Measurements from ENCODE around the gene MATN1.

The MATN1 gene

DNA sequence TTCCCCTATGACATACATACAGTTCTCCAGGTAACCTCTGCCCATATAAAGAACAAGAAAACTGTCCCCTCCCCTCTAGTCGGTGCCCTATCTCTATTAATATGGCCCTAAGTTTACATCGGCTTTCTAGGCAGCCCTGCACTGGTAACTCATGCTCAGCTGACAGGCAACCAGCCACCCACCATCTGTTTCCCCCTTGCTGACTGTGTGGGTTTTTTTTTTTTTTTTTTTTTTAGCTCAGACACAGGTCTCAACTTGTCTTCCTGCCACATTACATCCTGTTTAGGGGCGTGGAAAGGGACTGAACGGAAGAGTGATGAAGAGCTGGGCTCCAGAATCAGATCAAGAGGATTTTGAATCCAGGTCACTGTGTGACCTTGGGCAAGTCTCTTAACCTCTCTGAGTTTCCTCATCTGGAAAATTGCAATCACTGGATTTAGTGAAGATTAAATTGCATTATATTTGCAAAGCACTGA lies 20.2 kb upstream of the MATN1 start:
- H3K27me3 ChIP-seq (replicated peaks; ENCODE audit: control insufficient read depth, insufficient read depth, low read length): no peaks in the 10 kb centered on the region
- H3K36me3 ChIP-seq (ENCODE audit: control insufficient read depth, insufficient read depth, low read length): peaks cover 54% of the 10 kb centered on the region
- TF ChIP-seq CTCF (IDR thresholded peaks at IDR 0.05; ENCODE audit: insufficient read depth, low read length, poor library complexity, severe bottlenecking): no peak
- peak; percentile 65 for DNase-seq (ENCODE audit: extremely low read depth, insufficient read length)
- peak overlapping the region; percentile 56 for H3K4me3 ChIP-seq (replicated peaks; ENCODE audit: low read depth, low read length)

DNA sequence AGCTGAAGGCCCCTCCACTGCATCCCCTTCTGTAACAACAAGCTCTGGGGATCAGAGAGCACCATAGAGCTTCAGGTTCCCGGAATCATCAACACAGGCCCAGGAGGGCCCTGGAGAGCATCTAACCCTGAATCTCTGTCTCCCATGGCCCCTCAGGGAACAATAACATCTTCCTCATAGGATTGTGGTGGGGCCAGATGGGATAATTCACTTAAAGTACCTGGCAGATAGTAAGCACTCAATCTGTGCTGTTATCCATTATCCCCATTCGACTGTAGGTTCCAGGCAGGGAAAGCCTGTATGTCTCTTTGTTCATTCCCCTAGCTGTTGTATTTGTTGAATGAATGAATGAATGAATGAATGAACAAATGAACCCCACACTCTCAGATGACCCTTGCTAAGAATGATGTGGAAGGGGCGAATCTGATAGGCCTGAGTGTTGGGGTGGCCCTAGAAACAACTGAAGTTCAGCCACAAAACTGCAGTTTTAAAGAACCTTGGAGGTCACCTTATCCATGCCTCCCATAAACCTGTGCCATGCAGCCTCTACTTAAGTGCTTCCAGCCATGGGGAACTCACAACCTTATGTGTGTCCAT lies 19.7 kb upstream of the MATN1 start:
- no peak for TF ChIP-seq CTCF (IDR thresholded peaks at IDR 0.05; ENCODE audit: insufficient read depth, low read length, poor library complexity, severe bottlenecking)
- H3K27me3 ChIP-seq (replicated peaks; ENCODE audit: control insufficient read depth, insufficient read depth, low read length): no peaks in the 10 kb centered on the region
- H3K36me3 ChIP-seq (ENCODE audit: control insufficient read depth, insufficient read depth, low read length): peaks cover 58% of the 10 kb centered on the region
- H3K4me3 ChIP-seq (replicated peaks; ENCODE audit: low read depth, low read length): peak overlapping the region; percentile 10; the same call in 1 of the 2 replicates
- DNase-seq (ENCODE audit: extremely low read depth, insufficient read length): no peak

GRCh38 chr1:30742300-30742962 lies 19.0 kb upstream of the MATN1 start:
- H3K27me3 ChIP-seq (replicated peaks; ENCODE audit: control insufficient read depth, insufficient read depth, low read length): no peaks in the 10 kb centered on the region
- DNase-seq (ENCODE audit: extremely low read depth, insufficient read length): no peak
- TF ChIP-seq CTCF (IDR thresholded peaks at IDR 0.05; ENCODE audit: insufficient read depth, low read length, poor library complexity, severe bottlenecking): no peak
- no peak overlapping the region for H3K4me3 ChIP-seq (replicated peaks; ENCODE audit: low read depth, low read length)
- peaks cover 63% of the 10 kb centered on the region for H3K36me3 ChIP-seq (ENCODE audit: control insufficient read depth, insufficient read depth, low read length)

DNA sequence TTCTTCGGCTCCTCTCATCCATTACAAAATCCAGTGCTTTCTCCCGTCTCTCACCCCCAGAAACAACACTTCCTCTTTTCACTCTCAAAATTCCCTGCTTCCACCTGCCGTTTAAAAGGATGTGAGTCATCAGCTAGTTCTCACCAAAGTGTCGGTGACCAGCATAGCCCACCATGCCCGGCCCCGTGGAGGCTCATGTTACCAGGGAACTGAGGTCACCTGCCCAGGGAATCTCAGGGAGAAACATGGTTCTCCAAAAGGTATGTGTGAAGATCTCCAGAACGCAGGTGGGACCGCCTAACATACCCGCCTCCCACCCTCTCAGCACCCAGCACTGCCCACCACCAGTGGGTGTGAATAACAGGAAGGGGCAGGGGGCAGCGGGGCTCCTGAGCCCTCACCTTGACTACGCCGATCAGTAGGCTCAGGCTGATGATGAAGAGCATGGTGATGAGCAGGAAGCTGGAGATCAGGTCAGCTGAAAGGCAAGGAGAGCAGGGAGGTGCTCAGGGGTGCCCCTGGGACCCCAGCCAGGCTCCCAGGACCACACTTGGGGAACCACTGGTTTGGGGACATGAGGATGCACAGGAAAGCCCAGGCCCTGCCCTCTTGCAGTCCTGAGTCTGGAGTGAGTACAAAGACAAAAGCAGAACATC lies 18.0 kb upstream of the MATN1 start:
- peaks cover 63% of the 10 kb centered on the region for H3K36me3 ChIP-seq (ENCODE audit: control insufficient read depth, insufficient read depth, low read length)
- no peak for TF ChIP-seq CTCF (IDR thresholded peaks at IDR 0.05; ENCODE audit: insufficient read depth, low read length, poor library complexity, severe bottlenecking)
- no peak for DNase-seq (ENCODE audit: extremely low read depth, insufficient read length)
- H3K4me3 ChIP-seq (replicated peaks; ENCODE audit: low read depth, low read length): no peak overlapping the region
- H3K27me3 ChIP-seq (replicated peaks; ENCODE audit: control insufficient read depth, insufficient read depth, low read length): no peaks in the 10 kb centered on the region

DNA sequence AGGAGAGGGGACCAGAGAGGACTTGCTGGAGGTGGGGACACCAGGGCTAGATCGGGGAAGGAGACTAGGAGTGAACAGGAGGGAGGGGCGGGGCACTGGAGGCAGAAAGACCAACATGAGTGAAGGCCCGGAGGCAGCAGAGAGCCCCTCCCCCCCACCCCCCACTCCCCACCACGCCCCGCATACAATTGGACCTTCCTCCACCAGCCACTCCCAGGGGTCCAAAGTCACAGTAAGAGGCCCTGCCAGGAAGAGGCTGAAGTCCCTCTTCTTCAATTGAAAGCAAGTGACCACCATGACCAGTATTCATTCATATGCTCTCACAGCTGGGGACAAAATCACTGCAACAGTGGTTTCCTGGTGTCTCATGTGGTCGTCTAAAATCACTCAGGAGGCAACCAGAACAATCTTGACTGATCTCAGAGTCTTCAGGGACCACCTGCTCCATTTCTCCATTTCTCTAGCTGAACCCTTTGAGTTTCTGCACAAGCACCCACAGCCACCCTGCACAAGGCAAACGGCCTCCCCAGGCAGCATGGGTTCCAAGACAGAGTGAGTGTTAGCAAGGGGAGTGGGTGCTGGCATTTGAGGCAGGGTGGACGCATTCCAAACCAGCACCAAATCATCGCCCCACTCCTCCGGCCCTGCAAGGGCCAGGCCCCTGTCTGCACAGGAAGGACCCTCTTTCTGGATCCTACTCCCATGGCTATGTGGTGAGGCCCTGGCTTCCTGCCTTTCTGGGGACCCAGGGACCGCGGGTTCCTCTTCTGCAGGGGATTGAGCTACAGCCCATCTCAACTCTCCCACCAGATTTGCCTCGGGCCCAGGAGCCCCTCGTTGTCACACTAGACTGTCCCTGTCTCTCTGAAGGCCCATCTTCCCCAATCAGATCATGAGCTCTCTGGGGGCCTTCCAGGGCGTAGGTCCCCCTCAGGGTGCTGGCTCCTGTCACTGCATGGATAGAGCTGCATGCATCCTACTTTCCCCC lies 17.2 kb upstream of the MATN1 start:
- no peak overlapping the region for H3K4me3 ChIP-seq (replicated peaks; ENCODE audit: low read depth, low read length)
- peaks cover 66% of the 10 kb centered on the region for H3K36me3 ChIP-seq (ENCODE audit: control insufficient read depth, insufficient read depth, low read length)
- no peaks in the 10 kb centered on the region for H3K27me3 ChIP-seq (replicated peaks; ENCODE audit: control insufficient read depth, insufficient read depth, low read length)
- DNase-seq (ENCODE audit: extremely low read depth, insufficient read length): no peak
- TF ChIP-seq CTCF (IDR thresholded peaks at IDR 0.05; ENCODE audit: insufficient read depth, low read length, poor library complexity, severe bottlenecking): no peak
